GM19463 (cell line): ENCODE measurements around the gene ANKMY1.

Source experiments
- ATAC-seq: cut with Tn5 transposase; IDR thresholded peaks from one replicate; pipeline ENCODE4 v1.9.1; 2021; ENCODE audit warnings: mild to moderate bottlenecking, moderate library complexity; ENCODE audit not compliant: unreplicated experiment

Gene ANKMY1

GRCh38 chr2:240453461-240454105 is 104.2 kb downstream of the ANKMY1 start:
- no peak for ATAC-seq

GRCh38 chr2:240452462-240453256 is 105.1 kb downstream of the ANKMY1 start:
- ATAC-seq = no peak

- ATAC-seq = no peak
Observed at GRCh38 chr2:240451791-240452461, 105.9 kb downstream of the ANKMY1 start.

- no peak for ATAC-seq
Observed at GRCh38 chr2:240451108-240451611, 106.6 kb downstream of the ANKMY1 start.

GRCh38 chr2:240450532-240451107 is 107.2 kb downstream of the ANKMY1 start:
- ATAC-seq = peak; percentile 45

GRCh38 chr2:240449764-240450531 is 107.8 kb downstream of the ANKMY1 start:
- peak; percentile 37 for ATAC-seq

- no peak for ATAC-seq
Observed at GRCh38 chr2:240448387-240449274, 109.2 kb downstream of the ANKMY1 start.

GRCh38 chr2:240447934-240448333 is 109.9 kb downstream of the ANKMY1 start:
- ATAC-seq = no peak

GRCh38 chr2:240447331-240447730 is 110.5 kb downstream of the ANKMY1 start:
- no peak for ATAC-seq

GRCh38 chr2:240446664-240447175 is 111.1 kb downstream of the ANKMY1 start:
- ATAC-seq = no peak

- no peak for ATAC-seq
Observed at GRCh38 chr2:240445961-240446663, 111.7 kb downstream of the ANKMY1 start.

- no peak for ATAC-seq
Observed at GRCh38 chr2:240444464-240444863, 113.3 kb downstream of the ANKMY1 start.

- no peak for ATAC-seq
Observed at GRCh38 chr2:240443891-240444301, 113.9 kb downstream of the ANKMY1 start.

GRCh38 chr2:240442891-240443715 is 114.7 kb downstream of the ANKMY1 start:
- ATAC-seq = no peak

GRCh38 chr2:240441993-240442411 is 115.8 kb downstream of the ANKMY1 start:
- ATAC-seq = no peak

GRCh38 chr2:240441326-240441992 is 116.3 kb downstream of the ANKMY1 start:
- ATAC-seq = no peak

GRCh38 chr2:240440704-240441320 is 117.0 kb downstream of the ANKMY1 start:
- ATAC-seq = no peak
